HL-60 (cell line): Measurements from ENCODE around the gene NRXN3.

Experiments
- DNase-seq, 2 experiments: peaks; one replicate each; pipeline ENCODE4 v3.0.0-alpha.2; 2010 to 2020; ENCODE audit warnings: low read depth in 1 of 2, low spot score in 1 of 2
- H3K27ac ChIP-seq: fragments of 250-450 bp; sonication (Bioruptor Pico); replicated peaks from 2 replicates; pipeline ENCODE4 v1.5.1; 2020; ENCODE audit warnings: mild to moderate bottlenecking, moderate library complexity
- H3K27me3 ChIP-seq: fragments of 250-450 bp; sonication (Bioruptor Pico); 2 replicates; pipeline ENCODE4 v1.5.1; 2021; ENCODE audit warnings: mild to moderate bottlenecking, moderate library complexity; ENCODE audit not compliant: insufficient read depth, poor library complexity, severe bottlenecking
- H3K4me3 ChIP-seq: replicated peaks from 2 replicates; pipeline ENCODE4 v1.5.1; 2011; ENCODE audit warnings: mild to moderate bottlenecking, control low read depth, low read length; ENCODE audit not compliant: insufficient read depth
- CTCF ChIP-seq: IDR thresholded peaks from one replicate; pipeline ENCODE4 v1.5.1; 2011; ENCODE audit warnings: low read length, control low read depth, inconsistent platforms; ENCODE audit not compliant: insufficient read depth
- GABPA ChIP-seq: IDR thresholded peaks from 2 replicates; pipeline ENCODE4 v1.6.1; 2012; ENCODE audit warnings: low read depth
- POLR2AphosphoS5 ChIP-seq: IDR thresholded peaks from 2 replicates; pipeline ENCODE4 v1.6.1; 2012; ENCODE audit warnings: low read depth
- REST ChIP-seq: IDR thresholded peaks from 2 replicates; pipeline ENCODE4 v1.6.1; 2012; ENCODE audit warnings: low read depth; ENCODE audit not compliant: insufficient replicate concordance
- SPI1 ChIP-seq: IDR thresholded peaks from 2 replicates; pipeline ENCODE4 v1.6.1; 2012; ENCODE audit warnings: low read depth, mild to moderate bottlenecking, borderline replicate concordance

Gene NRXN3

GRCh38 chr14:79730196-79730595 is 1560.0 kb downstream of the NRXN3 start:
- no peak for DNase-seq
- Histone ChIP-seq H3K27me3 (no peaks in the 10 kb centered on the region), H3K27ac (no peak overlapping the region), H3K4me3 (no peak overlapping the region)
- TF ChIP-seq POLR2AphosphoS5, result no peak

- DNase-seq, result no peak
- Histone ChIP-seq H3K27ac (no peak overlapping the region), H3K27me3 (no peaks in the 10 kb centered on the region), H3K4me3 (no peak overlapping the region)
- no peak for TF ChIP-seq REST
- TF ChIP-seq POLR2AphosphoS5, result no peak
- TF ChIP-seq GABPA, result no peak
- TF ChIP-seq CTCF, result no peak
- TF ChIP-seq SPI1, result no peak
Observed at GRCh38 chr14:79730953-79731352, 1560.8 kb downstream of the NRXN3 start.

- Histone ChIP-seq H3K4me3 (no peak overlapping the region), H3K27ac (no peak overlapping the region), H3K27me3 (no peaks in the 10 kb centered on the region)
- no peak for DNase-seq
- TF ChIP-seq GABPA, result no peak
- no peak for TF ChIP-seq REST
- TF ChIP-seq POLR2AphosphoS5, result no peak
- TF ChIP-seq CTCF, result no peak
- TF ChIP-seq SPI1, result no peak
Observed at GRCh38 chr14:79732911-79733655, 1562.9 kb downstream of the NRXN3 start.

GRCh38 chr14:79734151-79734550 is 1564.0 kb downstream of the NRXN3 start:
- Histone ChIP-seq H3K4me3 (no peak overlapping the region), H3K27ac (no peak overlapping the region), H3K27me3 (no peaks in the 10 kb centered on the region)
- DNase-seq, result no peak
- no peak for TF ChIP-seq SPI1
- TF ChIP-seq POLR2AphosphoS5, result no peak
- TF ChIP-seq CTCF, result no peak
- TF ChIP-seq REST, result no peak
- no peak for TF ChIP-seq GABPA
